ENCODE measurements around the gene TREX2.

TREX2 gene

DNA sequence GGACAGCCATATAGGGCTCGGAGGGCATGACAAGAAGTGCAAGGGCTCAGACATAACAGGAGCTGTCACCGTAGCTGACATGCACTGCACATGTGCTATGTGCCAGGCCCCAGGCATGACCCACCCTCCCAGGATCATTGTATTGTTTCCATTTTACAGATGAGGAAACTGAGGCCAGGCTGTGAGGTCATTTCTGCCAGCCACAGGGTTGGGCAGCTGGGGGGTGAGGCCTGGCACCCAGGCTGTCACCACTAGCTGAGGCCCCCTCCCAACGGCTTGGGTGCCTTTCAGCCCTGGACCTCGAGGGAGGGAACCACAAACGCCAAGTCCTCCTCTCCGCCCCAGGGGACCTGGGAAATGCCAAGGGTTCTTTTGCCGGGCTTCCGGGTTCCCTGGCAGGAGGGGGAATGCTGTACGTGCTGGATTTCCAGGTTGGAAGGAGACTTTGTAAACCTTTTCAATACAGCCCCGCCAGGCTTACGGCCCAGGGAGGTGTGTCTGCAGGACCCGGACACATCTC is 12.6 kb downstream of the TREX2 start:
- no peak for DNase-seq

GRCh38 chrX:153430796-153431195 is 15.1 kb downstream of the TREX2 start:
- DNase-seq: no peak

DNA sequence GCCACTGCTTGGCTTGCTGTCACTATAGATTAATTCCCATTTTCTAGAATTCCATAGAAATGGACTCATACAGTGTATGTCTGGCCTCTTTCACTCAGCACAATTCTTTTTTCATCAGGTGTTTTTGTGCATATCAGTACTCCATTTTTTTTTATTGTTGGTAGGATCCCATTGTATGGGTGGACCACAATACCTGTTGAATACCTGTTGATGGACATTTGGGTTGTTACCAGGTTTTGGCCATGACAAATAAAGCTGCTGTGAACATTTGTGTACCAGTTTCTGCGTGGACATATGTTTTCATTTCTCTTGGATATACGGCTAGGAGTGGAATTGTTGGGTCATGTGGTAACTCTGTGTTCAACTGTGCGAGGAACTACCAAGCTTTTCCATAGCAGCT is 19.7 kb downstream of the TREX2 start:
- DNase-seq: no peak

GRCh38 chrX:153423652-153424051 is 22.2 kb downstream of the TREX2 start:
- no peak for DNase-seq

GRCh38 chrX:153421856-153422255 is 24.0 kb downstream of the TREX2 start:
- DNase-seq: no peak

- no peak for DNase-seq
These were observed 24.8 kb downstream of the TREX2 start for GRCh38 chrX:153420851-153421599.

DNA sequence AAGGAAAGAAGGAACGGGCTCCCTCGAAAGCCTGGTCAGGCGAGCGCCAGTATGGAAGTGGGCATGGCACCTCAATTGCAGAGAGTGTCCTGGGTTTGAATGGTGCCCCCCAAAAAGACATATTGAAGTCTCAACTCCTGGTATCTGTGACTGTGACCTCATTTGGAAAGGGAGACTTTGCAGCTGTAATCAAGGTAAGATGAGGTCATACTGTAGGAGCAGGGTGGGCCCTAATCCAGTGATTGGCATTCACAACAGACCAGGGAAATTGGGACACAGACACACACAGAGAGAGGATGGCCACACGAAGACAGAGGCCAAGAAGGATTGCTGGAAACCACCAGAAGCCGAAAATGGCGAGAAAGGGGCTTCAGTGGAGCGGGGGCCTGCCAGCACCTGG is 28.2 kb downstream of the TREX2 start:
- no peak for DNase-seq

DNA sequence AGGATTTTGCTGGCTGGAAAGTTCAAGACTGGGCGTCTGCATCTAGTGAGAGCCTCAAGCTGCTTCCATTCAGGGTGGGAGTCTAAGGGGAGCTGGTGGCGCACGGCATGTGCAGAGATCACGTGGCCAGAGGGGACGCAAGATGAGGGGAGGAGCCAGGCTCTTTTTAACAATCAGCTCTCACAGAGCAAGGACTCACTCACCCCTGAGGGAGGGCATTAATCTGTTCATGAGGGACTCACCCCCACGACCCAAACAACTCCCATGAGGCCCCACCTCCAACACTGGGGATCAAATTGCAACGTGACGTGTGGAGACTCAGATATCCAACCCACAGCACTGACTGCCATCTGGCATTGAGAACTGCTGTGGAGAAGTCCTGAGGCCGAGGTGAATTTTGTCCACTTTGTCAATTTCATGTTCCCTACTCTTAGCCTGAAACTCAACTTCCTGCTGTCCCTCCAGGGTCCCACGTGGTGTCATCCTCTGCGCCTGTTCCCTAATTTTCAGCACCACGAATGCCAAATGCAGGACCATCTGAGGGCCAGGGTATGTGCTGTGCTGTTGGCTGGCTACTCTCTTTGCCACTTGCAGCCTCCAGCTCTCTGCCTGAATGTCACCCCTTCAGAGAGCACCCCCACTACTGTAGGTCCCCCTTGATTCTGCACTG is 28.9 kb downstream of the TREX2 start:
- peak in 1 of 3 experiments; percentile 10 for DNase-seq

GRCh38 chrX:153414856-153415510 is 30.9 kb downstream of the TREX2 start:
- no peak for DNase-seq

- DNase-seq: no peak
These were observed 32.1 kb downstream of the TREX2 start for GRCh38 chrX:153413731-153414130.

DNA sequence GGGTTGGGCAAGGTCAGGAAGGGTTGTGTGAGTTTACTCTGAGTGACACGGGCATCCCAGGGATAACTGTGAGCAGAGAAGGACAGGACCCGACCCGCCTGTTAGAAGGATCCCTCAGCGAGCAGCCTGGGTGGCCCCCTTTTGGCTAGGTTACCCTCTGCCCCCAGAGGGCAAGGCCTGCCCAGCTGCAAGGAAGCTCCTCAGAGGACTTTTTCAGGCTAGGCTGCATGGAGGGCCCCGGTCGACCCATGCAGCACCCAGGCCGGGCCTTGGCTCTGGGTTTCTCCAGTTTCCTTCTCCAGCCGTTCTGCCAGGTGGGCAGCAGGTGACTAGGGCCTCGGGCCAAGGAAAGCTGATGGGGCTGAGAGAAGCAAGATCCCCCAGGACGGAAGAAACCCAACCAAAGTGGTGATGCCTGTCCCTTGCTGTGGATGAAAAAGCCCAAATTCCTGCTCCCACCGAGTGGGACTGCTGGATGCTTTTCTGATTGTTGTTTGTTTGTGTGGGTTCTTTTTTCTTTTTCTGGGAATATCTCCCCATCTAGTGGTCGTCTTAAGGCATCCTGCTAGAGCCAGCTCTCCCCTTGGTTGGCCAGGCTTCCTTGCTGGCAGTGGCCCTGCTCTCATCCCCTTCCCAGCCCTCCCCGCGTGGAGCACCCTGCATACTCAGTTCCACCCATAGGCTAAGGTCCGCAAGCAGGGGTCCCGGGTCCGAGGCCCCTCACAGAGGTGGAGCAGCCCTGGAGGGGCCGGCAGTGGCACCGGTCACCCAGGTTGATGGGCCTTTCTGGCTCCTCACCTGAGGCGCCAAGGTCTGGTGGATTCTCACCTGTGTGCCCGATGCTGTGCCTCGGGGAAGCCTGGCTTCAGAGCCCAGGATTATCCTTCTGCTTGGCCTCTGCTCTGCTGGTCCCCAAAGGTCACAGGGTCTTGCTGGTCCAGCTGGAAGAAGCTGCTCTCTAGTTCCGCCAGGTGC is 32.8 kb downstream of the TREX2 start:
- no peak for DNase-seq

DNA sequence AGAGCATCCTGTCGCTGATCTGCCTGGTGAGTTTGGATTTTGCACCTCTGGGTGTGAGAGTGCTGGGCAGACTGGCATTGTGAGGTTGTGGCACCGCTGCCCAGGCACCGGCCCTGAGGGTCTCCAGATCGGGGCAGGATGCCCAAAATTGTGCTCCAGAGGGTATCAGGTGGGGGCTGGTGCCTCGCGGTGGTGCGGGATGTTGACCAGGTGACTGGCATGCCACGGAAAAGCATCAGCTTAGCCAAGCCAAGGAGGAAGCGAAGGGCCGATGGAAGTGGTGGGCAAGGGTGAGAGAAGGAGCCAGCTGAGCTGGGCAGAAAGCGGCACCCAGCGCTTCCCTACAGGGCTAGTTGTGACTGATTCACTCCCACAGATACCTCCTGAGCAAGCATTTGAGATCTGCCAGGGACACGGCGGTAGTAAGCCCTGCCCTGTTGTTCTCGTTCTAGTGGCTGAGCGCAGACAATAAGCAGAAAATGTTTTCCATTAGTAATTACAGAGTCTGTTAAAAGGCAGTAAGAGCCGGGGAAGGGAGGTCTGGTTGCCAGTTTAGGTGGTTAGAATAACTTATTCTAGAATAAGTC is 33.8 kb downstream of the TREX2 start:
- DNase-seq: peak; percentile 23 to 63 (median 48)

DNA sequence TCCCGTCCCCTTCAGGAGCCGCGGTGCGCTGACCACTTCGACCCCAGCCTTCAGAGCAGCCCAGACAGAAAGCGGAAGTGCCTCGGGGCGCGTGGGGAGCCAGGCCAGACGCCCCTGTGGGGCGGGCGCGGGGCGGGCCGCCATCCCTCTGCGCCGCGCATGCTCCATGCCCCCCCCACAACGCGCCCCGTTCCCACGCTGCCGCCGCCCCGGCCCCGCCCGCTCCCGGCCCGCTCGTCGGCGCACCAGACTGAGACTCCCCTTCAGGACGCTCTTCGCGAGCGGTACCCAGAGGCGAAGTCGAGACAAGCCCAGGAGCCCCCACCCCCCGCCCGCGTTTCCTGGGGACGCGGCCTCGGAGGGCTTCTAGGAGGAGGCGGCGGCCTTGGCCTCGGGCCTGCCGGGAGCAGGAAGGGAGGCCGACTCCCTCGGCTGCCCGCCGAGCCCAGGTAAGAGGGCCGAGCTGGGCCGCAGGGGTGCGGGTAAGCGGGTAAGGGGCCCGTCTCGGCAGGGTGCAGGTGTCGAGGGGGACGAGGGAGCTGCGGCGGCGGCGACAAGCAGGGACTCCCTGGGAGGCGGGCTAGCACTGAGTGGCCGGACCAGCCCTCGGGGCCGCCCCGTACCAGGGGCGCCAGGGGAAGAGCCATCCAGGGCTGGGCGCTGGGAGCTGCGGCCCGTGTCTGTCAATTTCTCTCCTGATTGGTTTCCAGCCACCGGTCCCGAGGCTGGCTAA is 34.4 kb downstream of the TREX2 start, which contains the start of gene ZFP92:
ZFP92 (plus strand) TSS at position 218 of the 733 bp plus-strand sequence. CDS start 6,851 bp downstream, outside the sequence.
- DNase-seq: peak in 2 of 3 experiments; percentile 24

- no peak for DNase-seq
These were observed 35.0 kb downstream of the TREX2 start for GRCh38 chrX:153410888-153411254.

GRCh38 chrX:153410373-153410772 is 35.5 kb downstream of the TREX2 start:
- DNase-seq: no peak

DNA sequence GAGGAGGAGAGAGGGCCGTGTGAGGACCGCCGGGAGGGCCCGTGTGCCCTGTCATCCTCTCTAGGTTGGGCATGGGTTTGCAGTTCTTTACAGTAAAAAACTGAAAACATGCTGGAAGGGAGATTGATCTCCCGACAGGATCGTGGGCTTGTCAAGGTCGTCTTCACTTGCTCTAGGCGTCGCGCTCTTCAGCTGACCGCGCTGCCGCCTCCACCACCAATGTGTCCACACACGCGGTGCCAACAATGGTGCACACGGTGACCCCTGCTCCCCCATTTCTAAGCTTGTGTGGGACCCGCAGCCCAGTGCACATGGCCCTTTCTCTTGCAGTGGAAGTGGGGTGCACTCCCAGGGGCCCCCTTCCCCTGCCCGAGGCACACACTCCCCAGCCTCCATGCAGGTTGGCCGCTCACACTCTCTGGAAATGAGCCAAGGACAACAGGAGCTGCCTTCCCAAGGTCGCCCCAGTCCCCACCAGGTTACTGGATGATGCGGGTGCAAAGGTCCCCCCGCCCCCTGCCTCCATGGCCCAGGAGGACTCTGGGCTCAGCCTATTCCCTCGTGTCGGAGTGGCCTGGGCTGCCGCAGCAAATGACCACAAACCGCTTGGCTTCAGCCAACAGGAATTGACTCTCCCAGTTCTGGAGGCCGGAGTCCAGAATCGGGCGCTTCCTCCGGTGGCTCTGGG is 36.3 kb downstream of the TREX2 start:
- DNase-seq: no peak

DNA sequence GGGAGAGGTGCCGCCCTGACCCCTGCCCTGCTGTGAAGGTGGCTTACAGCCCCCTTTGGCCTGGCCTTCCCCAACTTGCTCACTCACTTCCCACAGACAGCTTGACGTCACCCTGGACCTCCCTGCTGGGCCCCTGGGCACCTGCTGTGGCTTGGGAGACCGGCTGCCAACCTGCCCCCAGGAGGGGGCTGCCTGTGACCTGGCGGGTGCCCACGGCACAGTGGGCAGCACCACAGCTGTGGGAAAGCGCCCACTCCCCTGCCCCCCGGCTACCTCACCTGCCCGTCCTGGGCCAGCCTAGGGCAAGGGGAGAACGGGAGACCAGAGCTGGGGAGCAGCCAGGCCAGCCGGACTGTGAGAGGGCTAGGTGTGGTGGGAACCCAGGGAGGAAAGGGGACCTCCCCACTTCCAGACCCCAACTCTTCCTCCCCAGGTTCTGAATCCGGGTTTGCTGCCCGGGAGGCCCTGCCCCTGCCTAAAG is 36.9 kb downstream of the TREX2 start:
- DNase-seq: no peak

- no peak for DNase-seq
These were observed 37.6 kb downstream of the TREX2 start for GRCh38 chrX:153408221-153408721.

DNA sequence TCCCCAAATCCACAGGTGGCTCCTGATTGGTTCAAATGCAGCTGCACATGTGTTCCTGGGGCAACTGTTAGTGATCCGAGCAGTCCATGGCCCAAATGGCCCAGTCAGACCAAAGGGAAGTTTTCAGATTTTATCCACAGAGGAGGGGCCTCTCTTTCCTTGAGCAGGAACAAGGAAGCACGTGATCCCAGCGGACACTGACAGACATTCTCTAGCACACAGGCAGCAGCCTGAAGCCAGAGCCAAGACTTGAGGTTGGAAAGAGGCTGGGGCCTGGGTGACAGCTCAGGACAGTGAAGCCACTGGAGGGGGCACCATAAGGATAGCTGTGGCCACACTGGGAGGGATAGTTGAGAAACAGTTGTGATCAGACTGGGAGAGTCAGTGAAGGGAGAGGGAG is 38.1 kb downstream of the TREX2 start:
- no peak for DNase-seq

GRCh38 chrX:153406903-153407302 is 39.0 kb downstream of the TREX2 start:
- DNase-seq: no peak

Data from NCI-H1417 (cell line).